Germinal center (tissue), 1 donor: ENCODE data around the gene TADA3.

ENCODE experiments used
- DNase-seq: peaks from one replicate; pipeline ENCODE4 v3.0.0; 2012; ENCODE audit warnings: mixed read lengths, low spot score

TADA3 gene

DNA sequence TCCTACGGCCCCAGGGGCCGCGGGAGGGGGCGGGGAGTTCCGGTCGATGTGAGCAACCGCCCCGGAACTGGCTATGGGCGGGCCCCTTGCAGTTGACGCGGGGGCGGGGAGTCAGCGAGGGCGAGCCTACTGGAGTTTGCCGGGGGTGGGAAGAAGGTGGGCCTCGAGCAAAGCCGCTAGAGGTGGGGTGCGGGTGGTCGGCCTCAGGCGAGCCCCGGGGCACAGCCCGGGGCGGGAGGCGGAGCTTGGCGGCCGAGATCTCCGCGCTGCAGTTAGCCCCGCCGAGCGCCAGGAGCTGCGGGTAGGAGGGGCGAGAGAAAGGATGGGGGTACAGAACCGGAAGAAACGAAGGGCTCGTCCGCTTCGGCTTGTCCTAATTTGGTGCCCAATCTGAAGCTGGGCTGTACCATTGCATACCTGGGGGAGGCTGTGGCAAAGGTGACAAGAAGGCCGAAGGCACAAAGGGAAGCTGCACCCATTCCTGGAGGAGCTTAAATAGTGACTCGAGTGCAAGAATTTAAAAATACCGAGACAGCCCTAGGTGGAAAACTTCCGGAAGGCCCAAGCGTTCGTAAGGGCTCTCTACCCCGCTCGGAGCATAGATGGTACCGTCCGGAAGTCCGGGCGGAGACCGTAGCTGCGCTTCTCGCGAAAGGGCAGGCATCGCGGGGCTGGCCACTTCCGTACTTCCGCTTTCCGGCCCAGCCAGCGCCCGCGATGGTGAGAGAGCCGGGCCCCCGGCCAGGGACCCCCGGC is at the start of gene TADA3, which contains the start of gene ARPC4:
Gene TADA3 (minus strand): TSS at position 69 of the 756 bp plus-strand sequence. CDS start 1,007 bp downstream, outside the sequence.
Gene ARPC4 (plus strand): TSS at position 678 of the 756 bp plus-strand sequence. CDS start 40 bp downstream, at position 718.
- peak; percentile 89 for DNase-seq

GRCh38 chr3:9841015-9841414 is 48.7 kb upstream of the TADA3 start:
- no peak for DNase-seq

- no peak for DNase-seq
These were observed 46.6 kb upstream of the TADA3 start for GRCh38 chr3:9838856-9839255.

- DNase-seq, result no peak
These were observed 45.7 kb upstream of the TADA3 start for GRCh38 chr3:9837701-9838582.

- no peak for DNase-seq
These were observed 42.5 kb upstream of the TADA3 start for GRCh38 chr3:9834520-9835380.

DNA sequence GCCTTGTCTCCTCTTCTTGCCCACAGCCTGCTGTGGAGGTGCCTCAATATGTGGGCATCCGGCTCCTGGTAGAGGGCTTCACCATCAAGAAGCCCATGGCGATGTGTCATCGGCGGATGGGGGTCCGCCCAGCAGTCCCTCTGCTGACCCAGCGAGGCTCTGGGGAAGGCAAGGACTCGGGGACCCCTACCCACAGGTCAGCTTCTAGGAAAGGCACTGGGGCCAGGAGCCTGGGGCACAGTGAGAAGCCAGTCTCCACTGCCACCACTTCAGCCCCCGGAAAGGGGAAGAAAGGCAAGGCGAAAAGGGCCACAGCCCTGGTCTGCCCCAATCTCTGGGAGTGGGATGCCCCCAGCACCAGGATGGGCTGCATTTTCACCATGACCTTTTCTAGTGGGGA is 40.8 kb upstream of the TADA3 start:
- DNase-seq, result no peak

- DNase-seq, result no peak
These were observed 39.0 kb upstream of the TADA3 start for GRCh38 chr3:9831253-9831652.

- no peak for DNase-seq
These were observed 36.8 kb upstream of the TADA3 start for GRCh38 chr3:9828801-9829755.

DNA sequence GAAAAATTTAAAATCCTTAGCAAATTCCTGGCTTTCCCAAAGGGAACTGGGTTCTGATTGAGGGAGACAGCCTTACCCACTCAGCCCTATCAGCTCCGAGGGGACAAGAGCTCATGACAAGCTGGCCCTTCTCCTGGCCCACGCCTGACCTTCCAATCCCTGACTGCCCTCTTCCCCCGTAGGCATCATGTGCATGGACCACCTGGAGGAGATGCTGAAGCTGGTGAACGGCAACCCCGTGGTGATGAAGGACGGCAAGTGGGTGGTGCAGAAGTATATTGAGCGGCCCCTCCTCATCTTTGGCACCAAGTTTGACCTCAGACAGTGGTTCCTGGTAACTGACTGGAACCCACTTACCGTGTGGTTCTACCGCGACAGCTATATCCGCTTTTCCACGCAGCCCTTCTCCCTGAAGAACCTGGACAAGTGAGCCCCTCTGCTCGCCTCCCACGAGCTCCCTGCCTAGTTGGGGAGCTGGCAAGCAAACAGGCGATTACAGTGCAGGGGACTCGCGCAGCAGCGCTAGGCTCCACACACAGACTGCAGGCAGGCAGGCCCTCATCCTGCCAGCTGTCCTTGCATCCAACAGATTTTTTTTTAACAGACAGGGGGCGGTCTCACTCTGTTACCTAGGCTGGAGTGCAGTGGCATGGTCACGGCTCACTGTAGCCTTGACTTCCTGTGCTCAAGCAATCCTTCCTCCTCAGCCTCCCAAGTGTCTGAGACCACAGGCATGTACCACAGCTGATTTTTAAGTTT is 34.7 kb upstream of the TADA3 start:
- DNase-seq, result peak; percentile 30

DNA sequence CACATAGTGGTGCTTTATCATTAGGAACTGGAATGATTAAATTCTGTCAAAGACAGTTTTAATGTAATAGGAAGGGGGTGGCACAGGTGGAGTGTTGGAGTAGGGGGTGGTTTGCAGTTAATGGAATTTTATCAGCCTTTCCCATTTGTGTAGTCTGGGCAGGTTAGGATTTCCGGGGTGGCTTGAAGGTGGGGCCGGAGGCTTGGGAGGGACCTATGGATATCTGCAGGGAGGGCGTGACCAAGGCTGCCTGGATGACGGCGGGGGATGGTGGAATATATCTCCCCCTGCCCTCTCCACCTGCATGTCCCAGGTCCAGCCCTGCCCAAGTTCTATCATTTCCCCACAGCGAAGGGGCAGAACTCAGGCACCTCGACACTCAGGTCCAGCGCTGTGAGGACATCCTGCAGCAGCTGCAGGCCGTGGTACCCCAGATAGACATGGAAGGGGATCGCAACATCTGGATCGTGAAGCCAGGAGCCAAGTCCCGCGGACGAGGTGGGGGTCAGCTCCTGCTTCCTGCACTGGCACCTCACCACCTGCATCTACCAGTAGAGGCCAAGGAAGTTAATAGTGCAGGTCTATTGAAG is 33.3 kb upstream of the TADA3 start:
- no peak for DNase-seq

DNA sequence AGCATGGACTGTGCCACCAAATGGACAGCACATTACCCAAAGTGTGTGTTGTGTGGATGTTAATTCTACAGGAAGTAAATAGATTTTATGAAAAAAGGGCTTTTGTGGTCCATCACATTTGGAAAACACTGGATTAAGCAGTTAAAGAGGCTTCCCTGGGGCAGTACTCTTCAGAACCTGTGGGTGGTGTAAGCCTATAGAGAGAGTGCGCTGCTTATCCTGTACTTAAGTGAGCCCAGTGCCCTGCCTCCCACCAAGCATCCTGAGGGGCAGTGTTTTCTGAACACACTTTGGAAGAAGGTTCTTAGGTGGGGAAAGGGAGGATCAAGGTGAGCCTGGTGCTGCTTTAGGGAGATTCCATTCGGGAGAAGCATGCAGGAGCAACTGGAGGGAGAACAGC is 28.7 kb upstream of the TADA3 start:
- no peak for DNase-seq

DNA sequence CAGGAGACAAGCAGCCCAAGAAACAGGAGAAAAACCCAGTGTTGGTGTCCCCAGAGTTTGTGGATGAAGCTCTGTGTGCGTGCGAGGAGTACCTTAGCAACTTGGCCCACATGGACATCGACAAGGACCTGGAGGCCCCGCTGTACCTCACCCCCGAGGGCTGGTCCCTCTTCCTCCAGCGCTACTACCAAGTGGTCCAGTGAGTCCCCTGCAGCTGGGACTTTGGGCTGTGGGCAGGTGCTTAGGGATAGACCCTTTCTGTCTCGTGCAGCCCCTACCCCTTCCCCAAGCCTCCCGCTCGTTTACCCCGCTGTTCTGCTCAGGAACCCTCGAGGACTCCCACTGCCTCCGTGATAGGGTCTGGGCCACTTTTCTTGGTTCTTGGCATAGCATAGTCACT is 28.3 kb upstream of the TADA3 start:
- DNase-seq, result no peak

GRCh38 chr3:9818666-9819335 is 26.5 kb upstream of the TADA3 start:
- DNase-seq, result no peak

GRCh38 chr3:9817436-9817835 is 25.2 kb upstream of the TADA3 start:
- no peak for DNase-seq

DNA sequence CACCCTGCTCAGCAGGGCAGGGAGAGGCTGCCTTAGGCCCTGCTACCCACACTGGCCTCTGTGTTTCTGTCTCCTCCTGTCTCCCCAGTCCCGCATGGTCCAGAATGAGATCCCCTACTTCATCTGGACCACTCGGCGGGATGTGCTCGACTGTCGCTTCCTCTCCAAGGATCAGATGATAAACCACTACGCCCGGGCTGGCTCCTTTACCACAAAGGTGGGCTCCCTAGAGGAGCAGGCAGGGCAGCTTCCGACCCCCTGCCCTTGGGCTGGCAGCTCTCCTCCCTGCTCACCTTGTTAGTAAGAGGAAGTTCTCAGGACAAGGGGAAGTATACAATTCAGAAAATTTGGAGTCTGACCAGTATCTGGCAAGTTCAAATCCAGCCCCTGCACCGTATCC is 23.7 kb upstream of the TADA3 start:
- no peak for DNase-seq

DNA sequence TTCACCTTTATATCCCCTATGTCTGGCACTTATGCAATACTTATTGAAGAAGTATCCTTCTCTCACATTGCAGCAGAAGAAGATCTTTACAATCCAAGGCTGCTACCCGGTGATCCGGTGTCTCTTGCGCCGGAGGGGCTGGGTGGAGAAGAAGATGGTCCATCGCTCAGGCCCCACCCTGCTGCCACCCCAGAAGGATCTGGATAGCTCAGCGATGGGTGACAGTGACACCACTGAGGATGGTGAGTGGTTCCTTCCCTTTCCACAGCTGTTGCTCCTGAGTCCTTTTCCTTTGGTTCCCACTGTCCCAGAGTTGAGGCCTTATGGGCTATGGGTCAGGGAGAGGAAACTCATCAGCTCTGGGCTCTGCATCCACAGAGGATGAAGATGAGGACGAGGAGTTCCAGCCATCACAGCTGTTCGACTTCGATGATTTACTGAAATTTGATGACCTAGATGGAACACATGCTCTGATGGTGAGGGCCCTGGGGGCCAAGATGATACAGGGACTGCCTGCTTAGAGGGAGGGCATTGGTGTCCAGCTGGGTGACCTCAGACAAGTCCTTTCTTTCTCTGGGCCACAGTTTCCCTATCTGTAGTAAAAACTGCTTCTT is 20.7 kb upstream of the TADA3 start:
- no peak for DNase-seq

- no peak for DNase-seq
These were observed 18.6 kb upstream of the TADA3 start for GRCh38 chr3:9810846-9811245.

GRCh38 chr3:9810433-9810770 is 18.1 kb upstream of the TADA3 start:
- no peak for DNase-seq
